Panc1 (cell line): Measurements from ENCODE around the gene ATG14. TPM values are rescaled to one million over a fixed set of nuclear protein-coding genes. Genes with fewer than 3 reads are reported as not detected.

ENCODE experiments used
- ATAC-seq: fragments of 200-7000 bp; cut with Tn5 transposase; 2 replicates; pipeline ENCODE4 v1.9.1; 2020; ENCODE audit warnings: mild to moderate bottlenecking, moderate library complexity
- BruUV-seq: library from RNA; stranded (reverse); fragments of 400-500 nt; replicated peaks from 2 replicates; lab custom pipeline; 2021; lab: Mats Ljungman, UMichigan
- CTCF ChIA-PET: fragments of 300-600 bp; sonication (Branson Sonifier 250); formaldehyde crosslinking; loops from one replicate; lab custom pipeline; 2022; ENCODE audit warnings: antibody characterized with exemption; lab: Charles Lee
- POLR2A ChIA-PET: fragments of 300-600 bp; sonication (Branson Sonifier 250); formaldehyde crosslinking; loops from one replicate; lab custom pipeline; 2022; ENCODE audit warnings: antibody characterized with exemption; lab: Charles Lee
- DNase-seq: peaks from one replicate; pipeline ENCODE4 v3.0.0-alpha.2; 2010; ENCODE audit warnings: low read depth, low spot score
- H3K27ac ChIP-seq: 2 replicates; pipeline ENCODE4 v1.5.1; 2011; ENCODE audit warnings: mild to moderate bottlenecking, low read length, inconsistent platforms
- H3K27me3 ChIP-seq: fragments of 200-500 bp; sonication (Bioruptor generic); 2 replicates; pipeline ENCODE4 v1.6.0; 2014; ENCODE audit warnings: low read length, inconsistent platforms; ENCODE audit not compliant: control insufficient read depth, insufficient read depth
- H3K36me3 ChIP-seq: fragments of 200-500 bp; sonication (Bioruptor generic); 2 replicates; pipeline ENCODE4 v1.5.1; 2014; ENCODE audit warnings: inconsistent platforms, mild to moderate bottlenecking, low read length, moderate library complexity; ENCODE audit not compliant: control insufficient read depth, insufficient read depth
- H3K4me1 ChIP-seq: 2 replicates; pipeline ENCODE4 v1.5.1; 2011; ENCODE audit warnings: inconsistent platforms, mild to moderate bottlenecking, low read length, moderate library complexity; ENCODE audit not compliant: control insufficient read depth, insufficient read depth
- H3K4me3 ChIP-seq, 2 experiments: 2 replicates each; pipeline ENCODE4 v1.5.1; 2011 to 2012; ENCODE audit warnings: low read depth in 2 of 2, low read length in 2 of 2, mild to moderate bottlenecking in 2 of 2, inconsistent platforms in 1 of 2, moderate library complexity in 1 of 2
- H3K9me3 ChIP-seq: fragments of 200-500 bp; sonication (Bioruptor generic); 2 replicates; pipeline ENCODE4 v1.5.1; 2014; ENCODE audit warnings: low read depth, mild to moderate bottlenecking, inconsistent platforms, low read length, moderate library complexity; ENCODE audit not compliant: control insufficient read depth, insufficient read depth
- CTCF ChIP-seq: fragments of 450-650 bp; IDR thresholded peaks from 2 replicates; pipeline ENCODE4 v1.5.1; 2017; ENCODE audit warnings: mild to moderate bottlenecking
- POLR2AphosphoS5 ChIP-seq: IDR thresholded peaks from 2 replicates; pipeline ENCODE4 v1.6.1; 2012; ENCODE audit warnings: mild to moderate bottlenecking, low read depth, low read length, moderate library complexity
- REST ChIP-seq, 2 experiments: IDR thresholded peaks; 2 replicates each; pipeline ENCODE4 v1.6.1; 2011 to 2012; ENCODE audit warnings: low read depth in 2 of 2, control low read depth in 1 of 2, low read length in 1 of 2, mild to moderate bottlenecking in 1 of 2, moderate library complexity in 1 of 2; ENCODE audit not compliant: insufficient read depth in 1 of 2
- SIN3A ChIP-seq: IDR thresholded peaks from 2 replicates; pipeline ENCODE4 v1.6.1; 2012; ENCODE audit warnings: low read depth, mild to moderate bottlenecking, low read length, moderate library complexity, borderline replicate concordance; ENCODE audit not compliant: insufficient read depth
- TCF7L2 ChIP-seq: IDR thresholded peaks from 2 replicates; pipeline ENCODE4 v1.6.1; 2011; ENCODE audit warnings: mild to moderate bottlenecking, low read depth, low read length, inconsistent platforms
- in situ Hi-C: cut with HindIII; loops from 2 replicates; pipeline ENCODE4 v1.10.0; 2016; ENCODE audit warnings: low sequenced_read_pairs, low pct_unique_long_range_greater_than_20kb
- intact Hi-C: fragments of 100-400 bp; cut with micrococcal nuclease; formaldehyde crosslinking; loops from one replicate; pipeline ENCODE4 v1.10.0; 2022; ENCODE audit not compliant: unreplicated experiment
- total RNA-seq: library from RNA; stranded (reverse); gene quantifications from one replicate; pipeline ENCODE4 v1.2.1, GENCODE V29; 2021; ENCODE audit not compliant: unreplicated experiment

The ATG14 gene
- total RNA-seq, 1 experiment from 2014 or later: 7.1 TPM

- no peak for TF ChIP-seq CTCF
- TF ChIP-seq REST (IDR thresholded peaks at IDR 0.05; ENCODE audit: insufficient read depth in 1 of 2, low read depth in 2 of 2, low read length in 1 of 2): no peak
- TF ChIP-seq TCF7L2: no peak
- no peak for TF ChIP-seq POLR2AphosphoS5
- TF ChIP-seq SIN3A: no peak
- DNase-seq (no peak), ATAC-seq (no peak)
- ChIA-PET CTCF (no interaction called here), POLR2A (interaction anchor here (0.7 kb wide), 1 partner anchor 24 kb away, joined by 4 read pairs; no protein-coding TSS in a partner anchor)
- H3K36me3 ChIP-seq: no peaks in the 10 kb centered on the region
- H3K4me1 ChIP-seq: peaks cover 14% of the 10 kb centered on the region
- H3K9me3 ChIP-seq: no peaks in the 10 kb centered on the region
- in situ Hi-C loops (no loop called here), intact Hi-C loops (loop anchor here (10.0 kb wide), 1 partner anchor 66 kb away; the partner anchor contains the start of gene FBXO34)
- no peak overlapping the region for H3K27ac ChIP-seq
- no peaks in the 10 kb centered on the region for H3K27me3 ChIP-seq
- no peak overlapping the region for H3K4me3 ChIP-seq
- BruUV-seq: no TSS peak
Measured at GRCh38 chr14:55340482-55340881, 71.1 kb downstream of the ATG14 start.

- no peaks in the 10 kb centered on the region for H3K36me3 ChIP-seq
- H3K4me1 ChIP-seq: peaks cover 19% of the 10 kb centered on the region
- H3K27me3 ChIP-seq: no peaks in the 10 kb centered on the region
- no peak overlapping the region for H3K27ac ChIP-seq
- intact Hi-C loops: loop anchor here (10.0 kb wide), 1 partner anchor 65 kb away; the partner anchor contains the start of gene FBXO34
- H3K9me3 ChIP-seq: no peaks in the 10 kb centered on the region
- ChIA-PET POLR2A (interaction anchor here (0.7 kb wide), 1 partner anchor 24 kb away, joined by 4 read pairs; no protein-coding TSS in a partner anchor), CTCF (no interaction called here)
- DNase-seq (no peak), ATAC-seq (no peak)
- BruUV-seq: no TSS peak
- in situ Hi-C loops: no loop called here
- TF ChIP-seq POLR2AphosphoS5 (no peak), SIN3A (no peak), TCF7L2 (no peak), REST (IDR thresholded peaks at IDR 0.05; ENCODE audit: insufficient read depth in 1 of 2, low read depth in 2 of 2, low read length in 1 of 2) (no peak), CTCF (no peak)
- no peak overlapping the region for H3K4me3 ChIP-seq
Measured at GRCh38 chr14:55339770-55340169, 71.9 kb downstream of the ATG14 start.
